H1 (cell line): ENCODE measurements around the gene HIVEP3. TPM values are rescaled to one million over a fixed set of nuclear protein-coding genes. Genes with fewer than 3 reads are reported as not detected.

ENCODE experiments used
- CTCF ChIA-PET: fragments of 300-600 bp; sonication (Branson Sonifier 250); formaldehyde crosslinking; loops from one replicate; lab custom pipeline; 2021; ENCODE audit not compliant: partially characterized antibody; lab: Charles Lee
- POLR2A ChIA-PET: fragments of 300-600 bp; sonication (Branson Sonifier 250); formaldehyde crosslinking; loops from one replicate; lab custom pipeline; 2021; ENCODE audit warnings: inconsistent platforms; ENCODE audit not compliant: partially characterized antibody; lab: Charles Lee
- DNase-seq, 2 experiments: peaks; one replicate each; pipeline versions ENCODE4 v3.0.0 to v3.0.0-alpha.2; 2010 to 2022; ENCODE audit warnings: low spot score in 2 of 2, low read depth in 1 of 2, mixed read lengths in 1 of 2
- FAIRE-seq: peaks from 2 replicates; lab custom pipeline; 2011; peaks lifted over from hg19 to GRCh38; lab: Jason Lieb, UNC
- H2AFZ ChIP-seq: 2 replicates; pipeline ENCODE4 v1.8.1; 2012; ENCODE audit warnings: low read length, inconsistent platforms
- H2AK5ac ChIP-seq: 2 replicates; pipeline ENCODE4 v1.6.1; 2013; ENCODE audit warnings: low read depth, low read length
- H2BK120ac ChIP-seq: replicated peaks from 2 replicates; pipeline ENCODE3; 2013; ENCODE audit warnings: low read depth, low read length, inconsistent platforms
- H2BK12ac ChIP-seq: 2 replicates; pipeline ENCODE4 v1.6.1; 2013; ENCODE audit warnings: low read depth, low read length
- H2BK15ac ChIP-seq: 2 replicates; pipeline ENCODE4 v1.6.1; 2013; ENCODE audit warnings: low read length
- H2BK20ac ChIP-seq: 2 replicates; pipeline ENCODE4 v1.6.1; 2013; ENCODE audit warnings: low read length
- H2BK5ac ChIP-seq: 2 replicates; pipeline ENCODE4 v1.6.1; 2013; ENCODE audit warnings: low read depth, low read length
- H3K14ac ChIP-seq: 2 replicates; pipeline ENCODE4 v1.6.1; 2013; ENCODE audit warnings: inconsistent platforms; ENCODE audit not compliant: insufficient read length
- H3K18ac ChIP-seq: 2 replicates; pipeline ENCODE4 v1.6.1; 2013; ENCODE audit warnings: low read length; ENCODE audit errors: extremely low read depth
- H3K23ac ChIP-seq: 2 replicates; pipeline ENCODE4 v1.6.1; 2013; ENCODE audit warnings: inconsistent platforms; ENCODE audit not compliant: insufficient read length
- H3K23me2 ChIP-seq: 2 replicates; pipeline ENCODE4 v1.6.1; 2013; ENCODE audit warnings: low read depth, low read length
- H3K27ac ChIP-seq: 2 replicates; pipeline ENCODE4 v1.6.1; 2011; ENCODE audit warnings: low read depth, low read length, inconsistent platforms
- H3K27me3 ChIP-seq, 4 experiments: replicated peaks in 1 of 4; 1 replicate in 1 of 4; 2 replicates in 3 of 4; pipeline versions ENCODE4 v1.6.1 to v1.8.1; 2011 to 2013; ENCODE audit warnings: low read length in 3 of 4, mild to moderate bottlenecking in 3 of 4, inconsistent platforms in 2 of 4, mixed read lengths in 2 of 4, moderate library complexity in 1 of 4; ENCODE audit not compliant: control insufficient read depth in 3 of 4, insufficient read depth in 3 of 4; ENCODE audit errors: extremely low read depth in 1 of 4
- H3K36me3 ChIP-seq, 4 experiments: 2 replicates each; pipeline versions ENCODE4 v1.6.1 to v1.8.1; 2011 to 2013; ENCODE audit warnings: mild to moderate bottlenecking in 4 of 4, low read length in 3 of 4, moderate library complexity in 2 of 4, control low read depth in 1 of 4, inconsistent platforms in 1 of 4; ENCODE audit not compliant: insufficient read depth in 4 of 4, control insufficient read depth in 2 of 4
- H3K4ac ChIP-seq: replicated peaks from 2 replicates; pipeline ENCODE3; 2013; ENCODE audit warnings: low read length, low read depth, mixed read lengths, inconsistent platforms; ENCODE audit not compliant: insufficient read length
- H3K4me1 ChIP-seq, 4 experiments: replicated peaks in 1 of 4; 1 replicate in 1 of 4; 2 replicates in 3 of 4; pipeline versions ENCODE4 v1.6.1 to v1.8.1; 2011 to 2013; ENCODE audit warnings: low read length in 3 of 4, inconsistent platforms in 2 of 4, mixed read lengths in 1 of 4; ENCODE audit not compliant: insufficient read depth in 4 of 4, control insufficient read depth in 3 of 4
- H3K4me2 ChIP-seq, 2 experiments: 2 replicates each; pipeline versions ENCODE4 v1.6.1 to v1.8.1; 2011 to 2013; ENCODE audit warnings: low read depth in 2 of 2, low read length in 2 of 2, control low read depth in 1 of 2, inconsistent platforms in 1 of 2, mild to moderate bottlenecking in 1 of 2; ENCODE audit not compliant: insufficient read depth in 1 of 2
- H3K4me3 ChIP-seq, 4 experiments: fragments of 200-600, 300-600 bp in 1 of 4; sonication (generic), shearing (Covaris generic), sonication (Bioruptor Twin) in 1 of 4; 2 replicates each; pipeline versions ENCODE4 v1.5.1 to v1.8.1; 2011 to 2016; ENCODE audit warnings: low read length in 4 of 4, low read depth in 3 of 4, control low read depth in 2 of 4, inconsistent platforms in 2 of 4, mild to moderate bottlenecking in 2 of 4, mixed read lengths in 1 of 4, moderate library complexity in 1 of 4; ENCODE audit not compliant: insufficient read depth in 2 of 4; ENCODE audit errors: extremely low read depth in 1 of 4
- H3K56ac ChIP-seq: replicated peaks from 2 replicates; pipeline ENCODE3; 2013; ENCODE audit warnings: low read depth, mild to moderate bottlenecking, mixed read lengths, low read length, inconsistent platforms; ENCODE audit not compliant: insufficient read length
- H3K79me1 ChIP-seq: 2 replicates; pipeline ENCODE4 v1.6.1; 2013; ENCODE audit warnings: low read depth, low read length, control low read depth
- H3K79me2 ChIP-seq, 2 experiments: 2 replicates each; pipeline versions ENCODE4 v1.6.1 to v1.8.1; 2012 to 2013; ENCODE audit warnings: low read length in 2 of 2, mild to moderate bottlenecking in 2 of 2, inconsistent platforms in 1 of 2; ENCODE audit not compliant: insufficient read depth in 2 of 2, control insufficient read depth in 1 of 2
- H3K9ac ChIP-seq, 4 experiments: replicated peaks in 1 of 4; 1 replicate in 1 of 4; 2 replicates in 3 of 4; pipeline versions ENCODE4 v1.6.1 to v1.8.1; 2011 to 2013; ENCODE audit warnings: low read depth in 3 of 4, low read length in 3 of 4, control low read depth in 2 of 4, mild to moderate bottlenecking in 2 of 4, moderate library complexity in 2 of 4, inconsistent platforms in 1 of 4; ENCODE audit errors: extremely low read depth in 1 of 4
- H3K9me3 ChIP-seq, 2 experiments: 2 replicates each; pipeline versions ENCODE4 v1.6.1 to v1.8.1; 2012 to 2013; ENCODE audit warnings: mild to moderate bottlenecking in 2 of 2, moderate library complexity in 2 of 2, control low read depth in 1 of 2, inconsistent platforms in 1 of 2, low read depth in 1 of 2, low read length in 1 of 2, mixed read lengths in 1 of 2; ENCODE audit not compliant: insufficient read depth in 2 of 2
- H4K20me1 ChIP-seq, 2 experiments: replicated peaks in 1 of 2; 2 replicates each; pipeline versions ENCODE3 to v1.8.1; 2011 to 2013; ENCODE audit warnings: inconsistent platforms in 2 of 2, low read length in 2 of 2, mild to moderate bottlenecking in 1 of 2; ENCODE audit not compliant: insufficient read depth in 2 of 2, control insufficient read depth in 1 of 2
- H4K5ac ChIP-seq: 2 replicates; pipeline ENCODE4 v1.6.1; 2013; ENCODE audit warnings: low read length, low read depth, mixed read lengths, inconsistent platforms; ENCODE audit not compliant: insufficient read length
- H4K8ac ChIP-seq: 2 replicates; pipeline ENCODE4 v1.8.0; 2013; ENCODE audit warnings: mild to moderate bottlenecking, moderate library complexity, low read length, inconsistent platforms; ENCODE audit not compliant: insufficient read depth; ENCODE audit errors: extremely low read depth
- H4K91ac ChIP-seq: replicated peaks from 2 replicates; pipeline ENCODE3; 2013; ENCODE audit warnings: low read length, mixed read lengths, inconsistent platforms; ENCODE audit not compliant: insufficient read length
- BCL11A ChIP-seq, 2 experiments: IDR thresholded peaks; one replicate each; pipeline ENCODE4 v1.6.1; 2011; ENCODE audit warnings: low read depth in 2 of 2, low read length in 2 of 2, mild to moderate bottlenecking in 2 of 2
- BRCA1 ChIP-seq: IDR thresholded peaks from 2 replicates; pipeline ENCODE4 v1.6.1; 2012; ENCODE audit warnings: low read depth, low read length, improper control_type of control experiment
- CBX5 ChIP-seq: fragments of 300-800, 300-1000 bp; sonication (generic); IDR thresholded peaks from 2 replicates; pipeline ENCODE4 v1.7.1; 2016; ENCODE audit warnings: antibody characterized with exemption, low read length, low read depth
- HDAC2 ChIP-seq, 2 experiments: fragments of 300-600 bp in 1 of 2; sonication (generic) in 1 of 2; IDR thresholded peaks; 2 replicates each; pipeline ENCODE4 v1.6.1; 2011 to 2012; ENCODE audit warnings: low read depth in 2 of 2, low read length in 2 of 2, mild to moderate bottlenecking in 2 of 2, moderate library complexity in 2 of 2, borderline replicate concordance in 1 of 2, inconsistent platforms in 1 of 2
- JUND ChIP-seq: IDR thresholded peaks from 2 replicates; pipeline ENCODE4 v1.6.1; 2011; ENCODE audit warnings: mild to moderate bottlenecking, improper control_type of control experiment, low read length
- KDM1A ChIP-seq: fragments of 200-600, 300-600 bp; sonication (generic); IDR thresholded peaks from 2 replicates; pipeline ENCODE4 v1.7.1; 2016; ENCODE audit warnings: mild to moderate bottlenecking, low read length, borderline replicate concordance
- KDM4A ChIP-seq: IDR thresholded peaks from one replicate; pipeline ENCODE4 v1.7.1; 2012; ENCODE audit warnings: low read depth, mild to moderate bottlenecking, moderate library complexity, low read length, inconsistent platforms; ENCODE audit not compliant: severe bottlenecking
- MAFK ChIP-seq: IDR thresholded peaks from 2 replicates; pipeline ENCODE4 v1.6.1; 2012; ENCODE audit warnings: low read depth, mild to moderate bottlenecking, improper control_type of control experiment, low read length
- NANOG ChIP-seq: IDR thresholded peaks from 2 replicates; pipeline ENCODE4 v1.6.1; 2011; ENCODE audit warnings: low read length, low read depth, mild to moderate bottlenecking, inconsistent platforms; ENCODE audit not compliant: insufficient read depth, poor library complexity, severe bottlenecking
- SIX5 ChIP-seq: IDR thresholded peaks from 2 replicates; pipeline ENCODE4 v1.6.1; 2011; ENCODE audit warnings: mild to moderate bottlenecking, low read depth, low read length
- TAF1 ChIP-seq: IDR thresholded peaks from 2 replicates; pipeline ENCODE4 v1.6.1; 2011; ENCODE audit warnings: mild to moderate bottlenecking, low read depth, low read length
- WGBS, 2 experiments: shearing (Covaris generic) in 1 of 2; methylation state at CpG; one replicate each; pipeline versions ENCODE4 v1.1.6 to v1.1.7; 2013 to 2015; ENCODE audit warnings: low lambda C conversion rate in 2 of 2, mixed read lengths in 2 of 2, inconsistent platforms in 1 of 2, low coverage in 1 of 2, missing lambda C conversion rate in 1 of 2; ENCODE audit not compliant: insufficient replicate concordance in 2 of 2, insufficient coverage in 1 of 2, insufficient read length in 1 of 2; ENCODE audit errors: extremely low coverage in 1 of 2, missing lambda C conversion rate in 1 of 2; 5-methylcytosine and 5-hydroxymethylcytosine counted together
- polyA plus RNA-seq, 7 experiments: library from polyadenylated mRNA; depleted of rRNA in 3 of 7; stranded (reverse) in 5 of 7; unstranded in 2 of 7; fragments of >200 nt in 5 of 7; fragments of 200-250 nt in 2 of 7; gene quantifications; 1 replicate in 5 of 7; 2 replicates in 1 of 7; 4 replicates in 1 of 7; pipeline versions ENCODE4 v1.2.1 to v1.2.3, GENCODE V29; 2011 to 2013; ENCODE audit warnings: missing spikeins in 2 of 7, mixed read lengths in 2 of 7
- total RNA-seq: library from RNA; stranded (reverse); fragmentation: NEBNext Ultra II Directional; extraction: Animal tissue kit (Norgen Biotek cat#: 25700); gene quantifications from 2 replicates; pipeline ENCODE4 v1.2.1, GENCODE V29; 2021
- TF ChIP-seq, protein P1 (sequence below): IDR thresholded peaks from 2 replicates; pipeline ENCODE4 v1.6.1; 2012; ENCODE audit warnings: inconsistent platforms

The HIVEP3 gene
- total and polyA plus RNA-seq, 2 of the 8 experiments (the other 6 are each of a cell fraction or from before 2014, with no cell fraction given): 0.24 to 0.69 TPM

DNA sequence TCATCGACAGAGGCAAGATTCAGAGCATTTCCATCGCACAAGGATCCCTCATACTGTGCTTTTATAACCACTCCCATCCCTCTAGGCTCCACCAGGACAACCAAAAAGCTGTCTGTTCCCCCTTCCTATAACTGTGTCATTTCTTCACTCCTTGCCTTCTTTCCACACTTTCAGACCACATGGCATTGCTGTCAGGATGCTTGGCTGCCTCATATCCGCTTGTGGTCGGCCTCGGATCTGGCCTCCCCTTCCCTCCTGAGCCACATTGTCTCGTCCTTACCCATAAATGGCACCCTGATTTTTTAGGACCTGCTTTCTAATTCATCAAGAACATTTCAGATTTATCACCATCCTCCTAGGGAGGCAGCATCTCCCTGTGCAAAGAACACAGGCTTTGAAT, 80.5 kb downstream of the HIVEP3 start:
- Histone ChIP-seq H2BK120ac (no peak overlapping the region), H3K23ac (no peak overlapping the region), H3K79me2 (no peaks in the 10 kb centered on the region), H4K5ac (no peak overlapping the region), H2BK12ac (no peak overlapping the region), H4K8ac (no peak overlapping the region), H4K20me1 (no peaks in the 10 kb centered on the region), H3K36me3 (no peaks in the 10 kb centered on the region), H4K91ac (no peak overlapping the region), H3K23me2 (no peaks in the 10 kb centered on the region), H3K4me3 (no peak overlapping the region), H3K27ac (no peak overlapping the region), H2AK5ac (no peak overlapping the region), H3K27me3 (no peaks in the 10 kb centered on the region), H2AFZ (no peak overlapping the region), H3K56ac (no peak overlapping the region), H3K18ac (no peak overlapping the region), H3K4ac (no peak overlapping the region), H3K9ac (no peak overlapping the region), H2BK5ac (no peak overlapping the region), H2BK15ac (no peak overlapping the region), H2BK20ac (no peak overlapping the region), H3K14ac (no peak overlapping the region), H3K4me2 (no peak overlapping the region), H3K79me1 (no peaks in the 10 kb centered on the region), H3K9me3 (no peaks in the 10 kb centered on the region), H3K4me1 (peaks cover 0 to 3% (median 0%) of the 10 kb centered on the region in 4 experiments; a peak in 3 of 7 replicates)
- 93% methylated on average over 6 of the region's 6 CpGs; no CpG with 5 or more reads in 1 of the 2 experiments for WGBS, 2 experiments
- FAIRE-seq: no peak
- ChIA-PET POLR2A (no interaction called here), CTCF (no interaction called here)
- DNase-seq: no peak
- TF ChIP-seq NANOG: no peak
- TF ChIP-seq KDM1A: no peak
- TF ChIP-seq HDAC2 (IDR thresholded peaks at IDR 0.05; ENCODE audit: borderline replicate concordance in 1 of 2, low read depth in 2 of 2, low read length in 2 of 2): no peak
- TF ChIP-seq BRCA1: no peak
- no peak for TF ChIP-seq TAF1
- no peak for TF ChIP-seq JUND
- TF ChIP-seq, protein P1, sequence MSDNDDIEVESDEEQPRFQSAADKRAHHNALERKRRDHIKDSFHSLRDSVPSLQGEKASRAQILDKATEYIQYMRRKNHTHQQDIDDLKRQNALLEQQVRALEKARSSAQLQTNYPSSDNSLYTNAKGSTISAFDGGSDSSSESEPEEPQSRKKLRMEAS: no peak
- TF ChIP-seq BCL11A (IDR thresholded peaks at IDR 0.05; ENCODE audit: low read depth in 2 of 2, low read length in 2 of 2): no peak
- no peak for TF ChIP-seq KDM4A
- no peak for TF ChIP-seq CBX5
- no peak for TF ChIP-seq SIX5
- no peak for TF ChIP-seq MAFK
